Measurements from ENCODE around the gene ITPR2.

DNA sequence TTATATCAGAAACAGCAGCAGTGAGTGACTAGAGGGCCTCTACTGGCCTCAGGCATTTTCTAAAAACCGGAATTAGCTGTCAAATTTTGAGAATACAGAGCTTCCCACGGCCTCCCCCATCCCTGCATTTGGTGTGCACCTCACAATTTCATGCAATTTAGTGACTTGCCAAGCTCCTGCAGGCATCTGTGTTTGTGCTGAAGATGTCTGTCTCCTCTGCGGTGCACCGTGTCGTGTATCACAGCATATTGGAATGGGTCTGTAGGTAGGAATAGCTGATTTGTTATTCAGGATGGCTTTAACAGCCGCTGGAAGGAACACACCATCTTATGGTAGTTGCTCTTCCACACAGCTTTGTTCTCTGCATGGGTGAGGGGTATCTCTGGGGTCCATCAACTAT, 497.3 kb downstream of the ITPR2 start:
- TF ChIP-seq BHLHE40 (IDR thresholded peaks at IDR 0.05; ENCODE audit: borderline replicate concordance) (no peak), ZNF384 (IDR thresholded peaks at IDR 0.05) (no peak), NFRKB (IDR thresholded peaks at IDR 0.05) (no peak), TARDBP (IDR thresholded peaks at IDR 0.05) (no peak), FOXK2 (IDR thresholded peaks at IDR 0.05) (no peak), HDGF (IDR thresholded peaks at IDR 0.05; ENCODE audit: borderline replicate concordance) (no peak), SP1 (IDR thresholded peaks at IDR 0.05) (no peak), FOXA1 (IDR thresholded peaks at IDR 0.05) (no peak), CTBP1 (IDR thresholded peaks at IDR 0.05; ENCODE audit: borderline replicate concordance) (no peak), FOXM1 (IDR thresholded peaks at IDR 0.05; ENCODE audit: borderline replicate concordance) (no peak), SUZ12 (IDR thresholded peaks at IDR 0.05) (no peak), LEF1 (IDR thresholded peaks at IDR 0.05; ENCODE audit: borderline replicate concordance) (no peak)
- TF ChIP-seq, protein P1, sequence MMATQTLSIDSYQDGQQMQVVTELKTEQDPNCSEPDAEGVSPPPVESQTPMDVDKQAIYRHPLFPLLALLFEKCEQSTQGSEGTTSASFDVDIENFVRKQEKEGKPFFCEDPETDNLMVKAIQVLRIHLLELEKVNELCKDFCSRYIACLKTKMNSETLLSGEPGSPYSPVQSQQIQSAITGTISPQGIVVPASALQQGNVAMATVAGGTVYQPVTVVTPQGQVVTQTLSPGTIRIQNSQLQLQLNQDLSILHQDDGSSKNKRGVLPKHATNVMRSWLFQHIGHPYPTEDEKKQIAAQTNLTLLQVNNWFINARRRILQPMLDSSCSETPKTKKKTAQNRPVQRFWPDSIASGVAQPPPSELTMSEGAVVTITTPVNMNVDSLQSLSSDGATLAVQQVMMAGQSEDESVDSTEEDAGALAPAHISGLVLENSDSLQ (IDR thresholded peaks at IDR 0.05), result no peak
